H1 (cell line): ENCODE results near the gene AOC1. TPM values are rescaled to one million over a fixed set of nuclear protein-coding genes. Genes with fewer than 3 reads are reported as not detected.

Experiments used
- CTCF ChIA-PET: fragments of 300-600 bp; sonication (Branson Sonifier 250); formaldehyde crosslinking; loops from one replicate; lab custom pipeline; 2021; ENCODE audit not compliant: partially characterized antibody; lab: Charles Lee
- POLR2A ChIA-PET: fragments of 300-600 bp; sonication (Branson Sonifier 250); formaldehyde crosslinking; loops from one replicate; lab custom pipeline; 2021; ENCODE audit warnings: inconsistent platforms; ENCODE audit not compliant: partially characterized antibody; lab: Charles Lee
- DNase-seq, 2 experiments: peaks; one replicate each; pipeline versions ENCODE4 v3.0.0 to v3.0.0-alpha.2; 2010 to 2022; ENCODE audit warnings: low spot score in 2 of 2, low read depth in 1 of 2, mixed read lengths in 1 of 2
- FAIRE-seq: peaks from 2 replicates; lab custom pipeline; 2011; peaks lifted over from hg19 to GRCh38; lab: Jason Lieb, UNC
- H2AFZ ChIP-seq: 2 replicates; pipeline ENCODE4 v1.8.1; 2012; ENCODE audit warnings: low read length, inconsistent platforms
- H2AK5ac ChIP-seq: 2 replicates; pipeline ENCODE4 v1.6.1; 2013; ENCODE audit warnings: low read depth, low read length
- H2BK120ac ChIP-seq: replicated peaks from 2 replicates; pipeline ENCODE3; 2013; ENCODE audit warnings: low read depth, low read length, inconsistent platforms
- H2BK12ac ChIP-seq: 2 replicates; pipeline ENCODE4 v1.6.1; 2013; ENCODE audit warnings: low read depth, low read length
- H2BK15ac ChIP-seq: 2 replicates; pipeline ENCODE4 v1.6.1; 2013; ENCODE audit warnings: low read length
- H2BK20ac ChIP-seq: 2 replicates; pipeline ENCODE4 v1.6.1; 2013; ENCODE audit warnings: low read length
- H2BK5ac ChIP-seq: 2 replicates; pipeline ENCODE4 v1.6.1; 2013; ENCODE audit warnings: low read depth, low read length
- H3K14ac ChIP-seq: 2 replicates; pipeline ENCODE4 v1.6.1; 2013; ENCODE audit warnings: inconsistent platforms; ENCODE audit not compliant: insufficient read length
- H3K18ac ChIP-seq: 2 replicates; pipeline ENCODE4 v1.6.1; 2013; ENCODE audit warnings: low read length; ENCODE audit errors: extremely low read depth
- H3K23ac ChIP-seq: 2 replicates; pipeline ENCODE4 v1.6.1; 2013; ENCODE audit warnings: inconsistent platforms; ENCODE audit not compliant: insufficient read length
- H3K23me2 ChIP-seq: 2 replicates; pipeline ENCODE4 v1.6.1; 2013; ENCODE audit warnings: low read depth, low read length
- H3K27ac ChIP-seq: 2 replicates; pipeline ENCODE4 v1.6.1; 2011; ENCODE audit warnings: low read depth, low read length, inconsistent platforms
- H3K27me3 ChIP-seq, 4 experiments: replicated peaks in 1 of 4; 1 replicate in 1 of 4; 2 replicates in 3 of 4; pipeline versions ENCODE4 v1.6.1 to v1.8.1; 2011 to 2013; ENCODE audit warnings: low read length in 3 of 4, mild to moderate bottlenecking in 3 of 4, inconsistent platforms in 2 of 4, mixed read lengths in 2 of 4, moderate library complexity in 1 of 4; ENCODE audit not compliant: control insufficient read depth in 3 of 4, insufficient read depth in 3 of 4; ENCODE audit errors: extremely low read depth in 1 of 4
- H3K36me3 ChIP-seq, 4 experiments: 2 replicates each; pipeline versions ENCODE4 v1.6.1 to v1.8.1; 2011 to 2013; ENCODE audit warnings: mild to moderate bottlenecking in 4 of 4, low read length in 3 of 4, moderate library complexity in 2 of 4, control low read depth in 1 of 4, inconsistent platforms in 1 of 4; ENCODE audit not compliant: insufficient read depth in 4 of 4, control insufficient read depth in 2 of 4
- H3K4ac ChIP-seq: replicated peaks from 2 replicates; pipeline ENCODE3; 2013; ENCODE audit warnings: low read length, low read depth, mixed read lengths, inconsistent platforms; ENCODE audit not compliant: insufficient read length
- H3K4me1 ChIP-seq, 4 experiments: replicated peaks in 1 of 4; 1 replicate in 1 of 4; 2 replicates in 3 of 4; pipeline versions ENCODE4 v1.6.1 to v1.8.1; 2011 to 2013; ENCODE audit warnings: low read length in 3 of 4, inconsistent platforms in 2 of 4, mixed read lengths in 1 of 4; ENCODE audit not compliant: insufficient read depth in 4 of 4, control insufficient read depth in 3 of 4
- H3K4me2 ChIP-seq, 2 experiments: 2 replicates each; pipeline versions ENCODE4 v1.6.1 to v1.8.1; 2011 to 2013; ENCODE audit warnings: low read depth in 2 of 2, low read length in 2 of 2, control low read depth in 1 of 2, inconsistent platforms in 1 of 2, mild to moderate bottlenecking in 1 of 2; ENCODE audit not compliant: insufficient read depth in 1 of 2
- H3K4me3 ChIP-seq, 4 experiments: fragments of 200-600, 300-600 bp in 1 of 4; sonication (generic), shearing (Covaris generic), sonication (Bioruptor Twin) in 1 of 4; 2 replicates each; pipeline versions ENCODE4 v1.5.1 to v1.8.1; 2011 to 2016; ENCODE audit warnings: low read length in 4 of 4, low read depth in 3 of 4, control low read depth in 2 of 4, inconsistent platforms in 2 of 4, mild to moderate bottlenecking in 2 of 4, mixed read lengths in 1 of 4, moderate library complexity in 1 of 4; ENCODE audit not compliant: insufficient read depth in 2 of 4; ENCODE audit errors: extremely low read depth in 1 of 4
- H3K56ac ChIP-seq: replicated peaks from 2 replicates; pipeline ENCODE3; 2013; ENCODE audit warnings: low read depth, mild to moderate bottlenecking, mixed read lengths, low read length, inconsistent platforms; ENCODE audit not compliant: insufficient read length
- H3K79me1 ChIP-seq: 2 replicates; pipeline ENCODE4 v1.6.1; 2013; ENCODE audit warnings: low read depth, low read length, control low read depth
- H3K79me2 ChIP-seq, 2 experiments: 2 replicates each; pipeline versions ENCODE4 v1.6.1 to v1.8.1; 2012 to 2013; ENCODE audit warnings: low read length in 2 of 2, mild to moderate bottlenecking in 2 of 2, inconsistent platforms in 1 of 2; ENCODE audit not compliant: insufficient read depth in 2 of 2, control insufficient read depth in 1 of 2
- H3K9ac ChIP-seq, 4 experiments: replicated peaks in 1 of 4; 1 replicate in 1 of 4; 2 replicates in 3 of 4; pipeline versions ENCODE4 v1.6.1 to v1.8.1; 2011 to 2013; ENCODE audit warnings: low read depth in 3 of 4, low read length in 3 of 4, control low read depth in 2 of 4, mild to moderate bottlenecking in 2 of 4, moderate library complexity in 2 of 4, inconsistent platforms in 1 of 4; ENCODE audit errors: extremely low read depth in 1 of 4
- H3K9me3 ChIP-seq, 2 experiments: 2 replicates each; pipeline versions ENCODE4 v1.6.1 to v1.8.1; 2012 to 2013; ENCODE audit warnings: mild to moderate bottlenecking in 2 of 2, moderate library complexity in 2 of 2, control low read depth in 1 of 2, inconsistent platforms in 1 of 2, low read depth in 1 of 2, low read length in 1 of 2, mixed read lengths in 1 of 2; ENCODE audit not compliant: insufficient read depth in 2 of 2
- H4K20me1 ChIP-seq, 2 experiments: replicated peaks in 1 of 2; 2 replicates each; pipeline versions ENCODE3 to v1.8.1; 2011 to 2013; ENCODE audit warnings: inconsistent platforms in 2 of 2, low read length in 2 of 2, mild to moderate bottlenecking in 1 of 2; ENCODE audit not compliant: insufficient read depth in 2 of 2, control insufficient read depth in 1 of 2
- H4K5ac ChIP-seq: 2 replicates; pipeline ENCODE4 v1.6.1; 2013; ENCODE audit warnings: low read length, low read depth, mixed read lengths, inconsistent platforms; ENCODE audit not compliant: insufficient read length
- H4K8ac ChIP-seq: 2 replicates; pipeline ENCODE4 v1.8.0; 2013; ENCODE audit warnings: mild to moderate bottlenecking, moderate library complexity, low read length, inconsistent platforms; ENCODE audit not compliant: insufficient read depth; ENCODE audit errors: extremely low read depth
- H4K91ac ChIP-seq: replicated peaks from 2 replicates; pipeline ENCODE3; 2013; ENCODE audit warnings: low read length, mixed read lengths, inconsistent platforms; ENCODE audit not compliant: insufficient read length
- BCL11A ChIP-seq, 2 experiments: IDR thresholded peaks; one replicate each; pipeline ENCODE4 v1.6.1; 2011; ENCODE audit warnings: low read depth in 2 of 2, low read length in 2 of 2, mild to moderate bottlenecking in 2 of 2
- RAD21 ChIP-seq, 2 experiments: IDR thresholded peaks in 1 of 2; conservative IDR thresholded peaks in 1 of 2; 2 replicates each; pipeline ENCODE4 v1.6.1; 2011; ENCODE audit warnings: low read depth in 2 of 2, low read length in 2 of 2, improper control_type of control experiment in 1 of 2, inconsistent platforms in 1 of 2, mild to moderate bottlenecking in 1 of 2, moderate library complexity in 1 of 2
- WGBS, 2 experiments: shearing (Covaris generic) in 1 of 2; methylation state at CpG; one replicate each; pipeline versions ENCODE4 v1.1.6 to v1.1.7; 2013 to 2015; ENCODE audit warnings: low lambda C conversion rate in 2 of 2, mixed read lengths in 2 of 2, inconsistent platforms in 1 of 2, low coverage in 1 of 2, missing lambda C conversion rate in 1 of 2; ENCODE audit not compliant: insufficient replicate concordance in 2 of 2, insufficient coverage in 1 of 2, insufficient read length in 1 of 2; ENCODE audit errors: extremely low coverage in 1 of 2, missing lambda C conversion rate in 1 of 2; 5-methylcytosine and 5-hydroxymethylcytosine counted together
- polyA plus RNA-seq, 7 experiments: library from polyadenylated mRNA; depleted of rRNA in 3 of 7; stranded (reverse) in 5 of 7; unstranded in 2 of 7; fragments of >200 nt in 5 of 7; fragments of 200-250 nt in 2 of 7; gene quantifications; 1 replicate in 5 of 7; 2 replicates in 1 of 7; 4 replicates in 1 of 7; pipeline versions ENCODE4 v1.2.1 to v1.2.3, GENCODE V29; 2011 to 2013; ENCODE audit warnings: missing spikeins in 2 of 7, mixed read lengths in 2 of 7
- total RNA-seq: library from RNA; stranded (reverse); fragmentation: NEBNext Ultra II Directional; extraction: Animal tissue kit (Norgen Biotek cat#: 25700); gene quantifications from 2 replicates; pipeline ENCODE4 v1.2.1, GENCODE V29; 2021
- TF ChIP-seq, protein P1 (sequence below), 3 experiments: IDR thresholded peaks; 1 replicate in 2 of 3; 2 replicates in 1 of 3; pipeline versions ENCODE4 v1.5.1 to v1.6.1; 2011; ENCODE audit warnings: low read length in 3 of 3, mild to moderate bottlenecking in 3 of 3, inconsistent platforms in 2 of 3, low read depth in 1 of 3, moderate library complexity in 1 of 3; ENCODE audit not compliant: insufficient read depth in 1 of 3; ENCODE audit errors: control extremely low read depth in 1 of 3

The AOC1 gene
- total and polyA plus RNA-seq, 2 of the 8 experiments (the other 6 are each of a cell fraction or from before 2014, with no cell fraction given), result 0.15 to 0.17 TPM

DNA sequence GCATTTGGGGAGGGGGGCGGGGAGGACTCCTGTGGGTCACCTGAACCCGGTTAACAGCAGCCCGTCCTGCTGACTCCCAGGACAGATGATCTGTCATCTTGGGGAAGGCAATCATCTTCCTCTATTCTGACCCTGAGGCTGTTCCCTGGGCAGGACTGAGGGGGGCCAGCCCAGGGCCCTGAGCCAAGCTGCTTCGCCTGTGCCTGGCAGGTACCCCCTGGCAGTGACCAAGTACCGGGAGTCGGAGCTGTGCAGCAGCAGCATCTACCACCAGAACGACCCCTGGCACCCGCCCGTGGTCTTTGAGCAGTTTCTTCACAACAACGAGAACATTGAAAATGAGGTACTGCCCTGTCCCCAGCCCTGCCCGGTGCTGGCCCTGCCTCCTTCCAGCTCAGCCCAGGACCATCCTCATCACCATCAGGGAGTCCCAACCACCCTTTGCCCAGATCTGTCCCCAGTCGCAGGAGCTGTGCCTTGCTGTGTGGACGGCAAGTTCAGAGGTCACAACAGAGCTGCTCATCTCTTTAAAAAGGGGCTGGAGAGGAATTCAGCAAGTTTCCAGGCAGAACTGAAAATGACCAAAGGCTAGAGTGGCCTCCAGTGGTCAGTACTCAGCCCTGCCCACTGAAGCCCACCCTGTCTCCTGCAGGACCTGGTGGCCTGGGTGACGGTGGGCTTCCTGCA, 8.1 kb downstream of the AOC1 start:
- Histone ChIP-seq H3K23me2 (no peaks in the 10 kb centered on the region), H4K91ac (peak overlapping the region; percentile 30), H2BK12ac (no peak overlapping the region), H3K4me1 (peaks cover 0 to 9% (median 4%) of the 10 kb centered on the region in 4 experiments; a peak in 3 of 7 replicates), H3K4ac (peak overlapping the region; percentile 8), H4K20me1 (no peaks in the 10 kb centered on the region), H4K8ac (peak overlapping the region; percentile 35; the same call in 1 of the 2 replicates), H3K4me2 (no peak overlapping the region), H3K79me2 (no peaks in the 10 kb centered on the region), H2BK5ac (no peak overlapping the region), H3K27ac (no peak overlapping the region), H3K79me1 (no peaks in the 10 kb centered on the region), H2AK5ac (no peak overlapping the region), H3K9ac (no peak overlapping the region), H4K5ac (no peak overlapping the region), H2BK15ac (no peak overlapping the region), H3K18ac (no peak overlapping the region), H2AFZ (no peak overlapping the region), H3K14ac (no peak overlapping the region), H3K56ac (no peak overlapping the region), H3K23ac (no peak overlapping the region), H2BK20ac (no peak overlapping the region), H3K36me3 (no peaks in the 10 kb centered on the region), H3K9me3 (0 out of 4 replicates have a peak, but pooled peaks cover 0 to 5% of the 10 kb centered on the region in 2 experiments), H3K27me3 (no peaks in the 10 kb centered on the region), H2BK120ac (no peak overlapping the region), H3K4me3 (no peak overlapping the region)
- FAIRE-seq, result no peak
- ChIA-PET CTCF (interaction anchor here (0.6 to 2.5 kb wide), 8 partner anchors 16 to 1321 kb away, joined by 3 to 8 read pairs (median 3); no protein-coding TSS in a partner anchor), POLR2A (no interaction called here)
- TF ChIP-seq BCL11A (IDR thresholded peaks at IDR 0.05; ENCODE audit: low read depth in 2 of 2, low read length in 2 of 2) (no peak), RAD21 (IDR thresholded peaks at IDR 0.05 in 1 of 2, conservative IDR thresholded peaks at IDR 0.05 in 1 of 2; ENCODE audit: low read depth in 2 of 2, low read length in 2 of 2) (peak; percentile 23 to 39; a peak in 3 of 4 replicates)
- TF ChIP-seq, protein P1, sequence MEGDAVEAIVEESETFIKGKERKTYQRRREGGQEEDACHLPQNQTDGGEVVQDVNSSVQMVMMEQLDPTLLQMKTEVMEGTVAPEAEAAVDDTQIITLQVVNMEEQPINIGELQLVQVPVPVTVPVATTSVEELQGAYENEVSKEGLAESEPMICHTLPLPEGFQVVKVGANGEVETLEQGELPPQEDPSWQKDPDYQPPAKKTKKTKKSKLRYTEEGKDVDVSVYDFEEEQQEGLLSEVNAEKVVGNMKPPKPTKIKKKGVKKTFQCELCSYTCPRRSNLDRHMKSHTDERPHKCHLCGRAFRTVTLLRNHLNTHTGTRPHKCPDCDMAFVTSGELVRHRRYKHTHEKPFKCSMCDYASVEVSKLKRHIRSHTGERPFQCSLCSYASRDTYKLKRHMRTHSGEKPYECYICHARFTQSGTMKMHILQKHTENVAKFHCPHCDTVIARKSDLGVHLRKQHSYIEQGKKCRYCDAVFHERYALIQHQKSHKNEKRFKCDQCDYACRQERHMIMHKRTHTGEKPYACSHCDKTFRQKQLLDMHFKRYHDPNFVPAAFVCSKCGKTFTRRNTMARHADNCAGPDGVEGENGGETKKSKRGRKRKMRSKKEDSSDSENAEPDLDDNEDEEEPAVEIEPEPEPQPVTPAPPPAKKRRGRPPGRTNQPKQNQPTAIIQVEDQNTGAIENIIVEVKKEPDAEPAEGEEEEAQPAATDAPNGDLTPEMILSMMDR (IDR thresholded peaks at IDR 0.05; ENCODE audit: control extremely low read depth in 1 of 3, insufficient read depth in 1 of 3, low read depth in 1 of 3, low read length in 3 of 3), result peak in 2 of 3 experiments; percentile 1 to 19; a peak in 2 of 4 replicates
- peak in 1 of 2 experiments; percentile 38 for DNase-seq
- WGBS, 2 experiments, result 68% methylated on average over 14 of the region's 14 CpGs; no CpG with 5 or more reads in 1 of the 2 experiments
